ENCODE measurements around the gene RASSF8. TPM values are rescaled to one million over a fixed set of nuclear protein-coding genes. Genes with fewer than 3 reads are reported as not detected.

RASSF8 gene
- total and polyA plus RNA-seq, 2 donors (not counting 3 experiments of a cell fraction or from before 2014, with no cell fraction given): 11.1 to 59.3 TPM

DNA sequence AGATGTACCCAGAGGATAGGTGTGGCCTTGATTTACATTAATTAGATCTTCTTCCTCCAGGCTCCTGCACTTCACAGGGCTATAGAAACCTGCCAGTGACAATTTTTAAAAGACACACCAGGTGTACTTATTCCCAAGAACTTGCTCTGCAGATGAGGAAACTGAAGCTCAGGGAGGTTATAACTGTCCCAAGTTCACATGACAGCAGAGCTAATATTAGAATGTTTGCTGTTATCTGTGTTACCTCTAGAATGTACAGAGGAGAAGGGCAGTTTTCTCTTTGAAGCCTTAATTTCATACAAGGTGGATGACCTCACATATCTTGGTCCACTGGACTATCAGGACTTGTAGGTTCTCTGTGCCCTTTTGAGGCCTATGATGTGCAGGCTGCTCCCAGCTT lies 27.7 kb downstream of the RASSF8 start:
- no peaks in the 10 kb centered on the region for H3K9me1 ChIP-seq (replicated peaks; ENCODE audit: control insufficient read depth, extremely low read depth, insufficient read depth, low read length)
- H3K4me2 ChIP-seq (ENCODE audit: insufficient read depth, low read length): no peak overlapping the region
- peaks cover 7% of the 10 kb centered on the region for H4K20me1 ChIP-seq (replicated peaks; ENCODE audit: control insufficient read depth, extremely low read depth, insufficient read depth, low read length)
- no peak overlapping the region for H3K9ac ChIP-seq (replicated peaks; ENCODE audit: extremely low read depth, insufficient read depth, low read length)
- H3K79me2 ChIP-seq (ENCODE audit: control insufficient read depth, insufficient read depth, low read length): peaks cover 92% of the 10 kb centered on the region
- H3K4me1 ChIP-seq (ENCODE audit: control insufficient read depth, extremely low read depth, insufficient read depth, low read length): peaks cover 17% of the 10 kb centered on the region
- H2AFZ ChIP-seq (ENCODE audit: low read depth, low read length): no peak overlapping the region
- FAIRE-seq: no peak
- ChIA-PET POLR2A (no interaction called here), CTCF (interaction anchor here (1.3 to 5.2 kb wide), 3 partner anchors 13 to 27 kb away, joined by 3 to 36 read pairs (median 24); partner anchors contain the start of gene RASSF8)
- TF ChIP-seq JUN (IDR thresholded peaks at IDR 0.05; ENCODE audit: borderline replicate concordance, insufficient read depth, insufficient read length, low read depth) (no peak), FOS (IDR thresholded peaks at IDR 0.05; ENCODE audit: borderline replicate concordance, insufficient read depth, low read length) (no peak), CTCF (IDR thresholded peaks at IDR 0.05; ENCODE audit: extremely low read depth in 1 of 2, insufficient read depth in 1 of 2, low read depth in 1 of 2, low read length in 2 of 2) (no peak), EZH2 (IDR thresholded peaks at IDR 0.05; ENCODE audit: borderline replicate concordance, low read depth, low read length, severe bottlenecking) (no peak), POLR2AphosphoS5 (IDR thresholded peaks at IDR 0.05; ENCODE audit: insufficient read depth, low read depth, low read length) (no peak), POLR2A (IDR thresholded peaks at IDR 0.05; ENCODE audit: low read depth, low read length) (no peak), MYC (IDR thresholded peaks at IDR 0.05; ENCODE audit: low read depth, low read length) (no peak)
- TF ChIP-seq, protein P1, sequence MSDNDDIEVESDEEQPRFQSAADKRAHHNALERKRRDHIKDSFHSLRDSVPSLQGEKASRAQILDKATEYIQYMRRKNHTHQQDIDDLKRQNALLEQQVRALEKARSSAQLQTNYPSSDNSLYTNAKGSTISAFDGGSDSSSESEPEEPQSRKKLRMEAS (IDR thresholded peaks at IDR 0.05; ENCODE audit: insufficient read depth, insufficient read length): no peak
- H3K27ac ChIP-seq (ENCODE audit: insufficient read depth, low read depth, low read length): no peak overlapping the region
- H3K9me3 ChIP-seq (replicated peaks; ENCODE audit: control insufficient read depth, insufficient read depth, low read length): no peaks in the 10 kb centered on the region
- H3K4me3 ChIP-seq (replicated peaks in 1 of 3; ENCODE audit: insufficient read depth in 1 of 3, low read depth in 1 of 3, low read length in 3 of 3): no peak overlapping the region
- intact Hi-C loops (cut with micrococcal nuclease) (no loop called here), dilution Hi-C loops (cut with MboI; ENCODE audit: extremely low pct_ligation_motif_present, low sequenced_read_pairs) (no loop called here)
- no TSS peak for BruUV-seq (replicated peaks)
- no peaks in the 10 kb centered on the region for H3K27me3 ChIP-seq (ENCODE audit: control insufficient read depth in 2 of 2, insufficient read depth in 2 of 2, low read length in 2 of 2)
- no peak for DNase-seq (ENCODE audit: low read depth, low spot score)
- H3K36me3 ChIP-seq (ENCODE audit: control insufficient read depth in 2 of 2, extremely low read depth in 1 of 2, insufficient read depth in 2 of 2, low read length in 2 of 2): no peaks in the 10 kb centered on the region

Measured in endothelial cell of umbilical vein (primary cell).